HG03520 (cell line): Measurements from ENCODE around the gene UFSP2.

Experiments used
- ATAC-seq: cut with Tn5 transposase; IDR thresholded peaks from one replicate; pipeline ENCODE4 v1.9.1; 2021; ENCODE audit warnings: mild to moderate bottlenecking, moderate library complexity; ENCODE audit not compliant: unreplicated experiment

Gene UFSP2

DNA sequence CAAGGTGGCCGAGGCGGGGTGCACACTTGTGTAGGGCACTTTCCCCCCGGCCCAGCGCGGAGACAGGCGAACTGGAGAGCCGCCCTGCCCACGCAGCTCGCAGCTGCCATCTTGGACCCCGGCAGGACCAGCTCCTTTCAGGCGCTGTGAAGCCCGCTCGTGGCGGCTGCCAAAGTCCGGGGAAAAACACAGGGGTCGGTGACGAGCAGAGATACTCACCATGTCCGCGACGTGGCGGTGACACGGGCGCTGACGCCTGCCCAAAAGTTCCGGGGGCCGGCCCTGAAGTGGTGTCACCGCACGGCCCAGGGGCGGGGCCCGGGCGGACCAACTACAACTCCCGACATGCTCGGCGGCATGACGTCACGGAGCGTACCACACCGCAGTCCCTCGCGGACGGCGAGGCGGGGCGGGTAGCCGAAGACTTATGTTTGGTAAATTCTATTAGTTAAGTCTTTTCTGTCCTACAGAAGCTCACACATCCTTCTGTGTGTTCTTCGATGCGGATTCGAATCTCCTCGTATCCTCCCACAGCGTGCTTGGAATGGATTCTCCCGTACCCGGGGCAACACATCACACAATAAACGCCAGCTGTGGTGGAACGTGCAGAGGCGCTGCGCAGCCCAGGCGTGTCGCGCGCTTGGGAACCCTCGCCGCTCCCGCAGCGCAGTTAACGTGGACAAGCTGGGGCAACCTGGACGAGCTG, at the start of gene UFSP2:
Gene UFSP2 (minus strand): TSS at position 318 of the 706 bp plus-strand sequence. CDS start 96 bp downstream, at position 222.
- ATAC-seq: peak; percentile 91

DNA sequence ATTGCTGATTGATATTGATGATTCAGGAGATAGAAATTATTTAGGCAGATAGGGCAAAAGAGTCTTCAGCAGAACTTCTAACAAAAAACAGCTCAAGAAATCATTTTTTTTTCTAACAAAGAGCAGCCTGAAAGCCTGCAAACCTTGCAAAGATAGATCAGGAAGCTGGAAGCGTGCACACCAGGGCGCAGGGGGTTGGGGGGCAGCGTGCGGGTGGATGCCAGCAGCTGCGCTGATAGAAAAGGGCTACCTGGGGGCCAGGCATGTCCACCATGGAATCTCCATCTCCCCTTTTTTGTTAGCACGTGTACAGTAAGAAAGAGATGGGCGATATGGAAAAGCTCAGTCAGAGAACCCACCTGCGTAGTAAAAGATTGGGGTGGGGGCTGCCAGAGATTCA, 47.5 kb upstream of the UFSP2 start:
- no peak for ATAC-seq

- ATAC-seq: peak; percentile 2
These were observed 46.4 kb upstream of the UFSP2 start for GRCh38 chr4:185472103-185472542.

GRCh38 chr4:185471235-185472102, 45.7 kb upstream of the UFSP2 start, which contains the start of gene CCDC110:
CCDC110 (minus strand) TSS chr4:185471733; CDS start chr4:185471683, 50 bp downstream.
- ATAC-seq: peak; percentile 76

GRCh38 chr4:185470501-185471195, 44.9 kb upstream of the UFSP2 start:
- no peak for ATAC-seq

DNA sequence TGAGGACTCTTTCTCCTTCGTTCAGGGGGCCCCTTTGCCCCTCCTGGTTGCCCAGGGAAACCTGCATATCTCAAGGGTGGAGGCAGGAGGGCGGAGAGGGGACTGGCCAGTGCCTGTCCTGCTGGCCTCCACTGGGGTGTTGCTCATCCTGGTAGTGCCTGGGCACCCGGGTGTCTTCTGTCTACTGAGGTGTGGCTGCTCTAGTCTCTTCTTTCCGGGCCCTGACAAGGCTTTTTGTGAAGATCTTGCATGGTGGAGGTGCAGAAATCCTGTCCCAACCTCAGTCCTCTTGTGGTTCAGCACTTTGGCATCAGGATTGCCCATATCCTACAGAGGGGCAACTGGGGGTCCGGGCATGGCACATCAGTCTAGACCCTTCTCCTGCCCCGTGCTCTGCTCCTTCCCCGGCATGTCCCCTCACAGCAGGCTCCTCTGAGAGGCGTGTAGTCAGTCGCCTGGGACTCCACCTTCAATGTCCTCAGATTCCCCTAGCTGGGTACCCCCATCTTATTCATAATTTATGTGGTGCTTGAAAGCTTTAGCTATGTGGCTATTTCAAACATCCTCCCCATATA, 43.9 kb upstream of the UFSP2 start:
- ATAC-seq: no peak

GRCh38 chr4:185468999-185469398, 43.2 kb upstream of the UFSP2 start:
- no peak for ATAC-seq

DNA sequence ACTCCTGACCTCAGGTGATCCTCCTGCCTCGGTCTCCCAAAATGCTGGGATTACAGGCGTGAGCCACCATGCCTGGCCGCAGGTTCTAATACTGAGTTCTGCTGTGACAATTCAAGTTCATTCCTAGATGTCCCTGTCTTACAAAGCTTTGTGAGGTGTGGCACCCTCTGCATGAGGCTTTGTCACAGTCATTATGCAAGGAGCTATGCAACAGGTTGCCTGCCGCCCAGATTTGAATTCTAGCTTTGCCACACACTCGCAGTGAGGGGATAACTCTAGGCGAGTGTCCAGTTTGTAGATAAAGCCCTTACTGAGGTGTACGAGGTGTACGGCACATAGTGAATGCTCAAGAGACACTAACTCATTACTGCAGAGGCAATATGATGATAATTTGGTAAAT, 42.2 kb upstream of the UFSP2 start:
- ATAC-seq: no peak

- no peak for ATAC-seq
These were observed 41.3 kb upstream of the UFSP2 start for GRCh38 chr4:185467101-185467500.

GRCh38 chr4:185465707-185466106, 39.9 kb upstream of the UFSP2 start:
- ATAC-seq: no peak

GRCh38 chr4:185464887-185465286, 39.1 kb upstream of the UFSP2 start:
- no peak for ATAC-seq

- ATAC-seq: no peak
These were observed 38.4 kb upstream of the UFSP2 start for GRCh38 chr4:185464183-185464582.

DNA sequence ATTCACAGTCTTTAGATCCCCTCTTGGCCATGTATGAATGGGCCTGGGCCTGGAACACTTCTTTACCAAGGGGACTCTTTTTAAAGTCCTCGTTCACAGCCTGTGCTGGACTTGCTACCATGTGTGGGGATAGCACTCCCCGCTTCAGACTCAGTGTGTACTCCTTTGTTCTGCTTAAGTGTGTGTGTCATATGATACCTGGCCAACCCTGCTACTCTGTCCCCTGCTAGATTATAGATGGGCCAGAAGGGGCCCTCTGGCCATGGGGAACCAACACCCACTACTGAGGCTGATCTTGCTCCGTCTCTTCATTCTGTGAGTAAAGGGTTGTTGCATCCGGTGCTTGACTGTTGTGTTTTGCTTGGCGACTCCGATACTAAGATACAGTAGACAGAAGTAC, 37.8 kb upstream of the UFSP2 start:
- ATAC-seq: no peak

GRCh38 chr4:185461565-185461964, 35.8 kb upstream of the UFSP2 start:
- ATAC-seq: no peak

DNA sequence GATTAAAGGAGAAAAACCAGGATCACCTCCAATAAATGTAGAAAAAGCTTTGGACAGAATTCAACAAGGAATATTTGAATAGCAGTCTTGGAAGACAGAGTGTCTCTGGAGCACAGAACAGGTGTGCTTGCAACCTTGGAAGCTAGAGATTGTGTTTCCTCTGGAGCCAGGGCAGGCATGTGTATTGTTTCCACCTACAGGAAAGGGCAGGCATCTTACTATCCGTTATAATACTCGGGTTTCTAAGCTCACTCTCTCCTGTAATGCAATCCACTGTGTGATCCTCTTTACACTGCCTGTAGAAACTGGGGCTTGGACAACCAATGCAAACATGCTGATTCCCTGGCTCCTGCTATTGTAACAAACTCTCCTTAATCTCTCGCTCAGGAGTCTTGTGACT, 31.4 kb upstream of the UFSP2 start:
- ATAC-seq: no peak

GRCh38 chr4:185456131-185456530, 30.4 kb upstream of the UFSP2 start:
- no peak for ATAC-seq

- no peak for ATAC-seq
These were observed 19.4 kb upstream of the UFSP2 start for GRCh38 chr4:185445209-185445608.

- ATAC-seq: no peak
These were observed 15.7 kb upstream of the UFSP2 start for GRCh38 chr4:185441479-185441878.

- ATAC-seq: no peak
These were observed 12.0 kb upstream of the UFSP2 start for GRCh38 chr4:185437809-185438208.

GRCh38 chr4:185435466-185435865, 9.7 kb upstream of the UFSP2 start:
- ATAC-seq: no peak

- ATAC-seq: no peak
These were observed 3.9 kb upstream of the UFSP2 start for GRCh38 chr4:185429660-185430059.
